Dermis lymphatic vessel endothelial cell (primary cell): Measurements from ENCODE around the gene CNIH2. TPM values are rescaled to one million over a fixed set of nuclear protein-coding genes. Genes with fewer than 3 reads are reported as not detected.

Source experiments
- total RNA-seq: library from RNA; depleted of rRNA; stranded (reverse); fragments of >200 nt; gene quantifications from 2 replicates; pipeline ENCODE4 v1.2.1, GENCODE V29; 2014

The CNIH2 gene
- 0.09 TPM in 1 of 2 replicates, not detected in the other for total RNA-seq

GRCh38 chr11:66277471-66278362, at the start of gene CNIH2:
TSS of gene CNIH2 (plus strand) at chr11:66278175. CDS start at chr11:66278457, 282 bp downstream.

GRCh38 chr11:66268244-66268951, 9.6 kb upstream of the CNIH2 start, which contains the start of gene RAB1B:
TSS of gene RAB1B (plus strand) at chr11:66268639. CDS start at chr11:66268680, 41 bp downstream.

GRCh38 chr11:66288671-66289547, 10.9 kb downstream of the CNIH2 start, which contains the start of gene YIF1A:
TSS of gene YIF1A (minus strand) at chr11:66289143. CDS start at chr11:66288985, 158 bp downstream.

GRCh38 chr11:66291706-66292542, 13.9 kb downstream of the CNIH2 start, which contains the start of gene TMEM151A:
TSS of gene TMEM151A (plus strand) at chr11:66291894. CDS start at chr11:66292014, 120 bp downstream.

GRCh38 chr11:66316849-66317251, 38.9 kb downstream of the CNIH2 start, which contains the start of gene CD248:
TSS of gene CD248 (minus strand) at chr11:66317044. CDS start at chr11:66317027, 17 bp downstream.

Other genes with a start within 250 kb of the CNIH2 start
- gene GAL3ST3, start 229.0 kb upstream of the CNIH2 start, total RNA-seq, result 0.09 and 0.11 TPM in 2 replicates
- 69.2 and 74.9 TPM in 2 replicates for gene SF3B2, start 225.8 kb upstream of the CNIH2 start, total RNA-seq
- 19.5 and 30.9 TPM in 2 replicates for gene PACS1, start 207.9 kb upstream of the CNIH2 start, total RNA-seq
- 6.3 and 8.3 TPM in 2 replicates for gene KLC2, start 20.5 kb upstream of the CNIH2 start, total RNA-seq
- gene RAB1B, start 9.5 kb upstream of the CNIH2 start, total RNA-seq, result 62.6 and 66.1 TPM in 2 replicates
- gene YIF1A, start 11.0 kb downstream of the CNIH2 start, total RNA-seq, result 82.2 and 124 TPM in 2 replicates
- gene TMEM151A, start 13.7 kb downstream of the CNIH2 start, total RNA-seq, result not detected in 2 replicates
- gene CD248, start 38.9 kb downstream of the CNIH2 start, total RNA-seq, result 0.09 and 0.43 TPM in 2 replicates
- gene RIN1, start 58.3 kb downstream of the CNIH2 start, total RNA-seq, result 4.3 and 5.6 TPM in 2 replicates
- gene BRMS1, start 66.9 kb downstream of the CNIH2 start, total RNA-seq, result 52.0 and 57.8 TPM in 2 replicates
- 15.8 and 23.2 TPM in 2 replicates for gene B4GAT1, start 69.5 kb downstream of the CNIH2 start, total RNA-seq
- gene SLC29A2, start 93.6 kb downstream of the CNIH2 start, total RNA-seq, result 0.26 and 0.76 TPM in 2 replicates
- gene NPAS4, start 142.9 kb downstream of the CNIH2 start, total RNA-seq, result not detected in 2 replicates
- gene MRPL11, start 160.7 kb downstream of the CNIH2 start, total RNA-seq, result 31.5 and 35.2 TPM in 2 replicates
- gene PELI3, start 188.7 kb downstream of the CNIH2 start, total RNA-seq, result 4.4 TPM in 2 replicates
- 36.2 and 42.4 TPM in 2 replicates for gene DPP3, start 202.3 kb downstream of the CNIH2 start, total RNA-seq
- gene BBS1, start 232.5 kb downstream of the CNIH2 start, total RNA-seq, result 15.0 and 20.4 TPM in 2 replicates